BE2C (cell line): Measurements from ENCODE around the gene HSPA13.

Experiments used
- DNase-seq: peaks from one replicate; pipeline ENCODE4 v3.0.0-alpha.2; 2020
- H3K27me3 ChIP-seq: fragments of 250-450 bp; sonication (Bioruptor Pico); 2 replicates; pipeline ENCODE4 v1.5.1; 2020; ENCODE audit warnings: mild to moderate bottlenecking
- H3K36me3 ChIP-seq: fragments of 250-450 bp; sonication (Bioruptor Pico); 2 replicates; pipeline ENCODE4 v1.5.1; 2020; ENCODE audit warnings: mild to moderate bottlenecking
- H3K4me1 ChIP-seq: fragments of 250-450 bp; sonication (Bioruptor Pico); 2 replicates; pipeline ENCODE4 v1.5.1; 2020
- H3K4me3 ChIP-seq: 2 replicates; pipeline ENCODE4 v1.5.1; 2011; ENCODE audit warnings: low read depth, low read length
- H3K9me3 ChIP-seq: fragments of 250-450 bp; sonication (Bioruptor Pico); 2 replicates; pipeline ENCODE4 v1.5.1; 2020
- CTCF ChIP-seq: IDR thresholded peaks from 2 replicates; pipeline ENCODE4 v1.5.1; 2012; ENCODE audit warnings: mild to moderate bottlenecking, low read depth, low read length

Gene HSPA13

GRCh38 chr21:14403681-14404318, 20.9 kb upstream of the HSPA13 start:
- Histone ChIP-seq H3K27me3 (no peaks in the 10 kb centered on the region), H3K4me3 (no peak overlapping the region), H3K36me3 (no peaks in the 10 kb centered on the region), H3K4me1 (no peaks in the 10 kb centered on the region), H3K9me3 (no peaks in the 10 kb centered on the region)
- no peak for DNase-seq
- TF ChIP-seq CTCF, result peak; percentile 66

- H3K27me3 ChIP-seq, result no peaks in the 10 kb centered on the region
- H3K4me3 ChIP-seq, result no peak overlapping the region
- no peaks in the 10 kb centered on the region for H3K36me3 ChIP-seq
- H3K4me1 ChIP-seq, result no peaks in the 10 kb centered on the region
- DNase-seq, result no peak
- H3K9me3 ChIP-seq, result no peaks in the 10 kb centered on the region
- no peak for TF ChIP-seq CTCF
Measured at GRCh38 chr21:14401217-14401616, 18.3 kb upstream of the HSPA13 start.

GRCh38 chr21:14388282-14388681, 5.3 kb upstream of the HSPA13 start:
- no peaks in the 10 kb centered on the region for H3K4me1 ChIP-seq
- no peak overlapping the region for H3K4me3 ChIP-seq
- H3K9me3 ChIP-seq, result no peaks in the 10 kb centered on the region
- no peaks in the 10 kb centered on the region for H3K36me3 ChIP-seq
- no peak for DNase-seq
- H3K27me3 ChIP-seq, result no peaks in the 10 kb centered on the region
- TF ChIP-seq CTCF, result no peak

- Histone ChIP-seq H3K36me3 (no peaks in the 10 kb centered on the region), H3K9me3 (no peaks in the 10 kb centered on the region), H3K27me3 (no peaks in the 10 kb centered on the region), H3K4me1 (no peaks in the 10 kb centered on the region), H3K4me3 (no peak overlapping the region; the same call in 1 of the 2 replicates)
- DNase-seq, result no peak
- no peak for TF ChIP-seq CTCF
Measured at GRCh38 chr21:14384453-14384852, 1.5 kb upstream of the HSPA13 start.

GRCh38 chr21:14383596-14384180, 742 bp upstream of the HSPA13 start:
- no peaks in the 10 kb centered on the region for H3K27me3 ChIP-seq
- no peaks in the 10 kb centered on the region for H3K9me3 ChIP-seq
- no peaks in the 10 kb centered on the region for H3K36me3 ChIP-seq
- H3K4me3 ChIP-seq, result peak overlapping the region; percentile 67
- H3K4me1 ChIP-seq, result no peaks in the 10 kb centered on the region
- DNase-seq, result no peak
- no peak for TF ChIP-seq CTCF

- no peaks in the 10 kb centered on the region for H3K9me3 ChIP-seq
- H3K27me3 ChIP-seq, result no peaks in the 10 kb centered on the region
- peaks cover 8% of the 10 kb centered on the region for H3K36me3 ChIP-seq
- no peaks in the 10 kb centered on the region for H3K4me1 ChIP-seq
- H3K4me3 ChIP-seq, result peak overlapping the region; percentile 67
- no peak for TF ChIP-seq CTCF
- no peak for DNase-seq
Measured at GRCh38 chr21:14382486-14382834, 486 bp downstream of the HSPA13 start.
